HG03159 (cell line): ENCODE data around the gene OPN1SW.

ENCODE experiments used
- ATAC-seq: cut with Tn5 transposase; IDR thresholded peaks from one replicate; pipeline ENCODE4 v1.9.1; 2021; ENCODE audit warnings: mild to moderate bottlenecking, moderate library complexity; ENCODE audit not compliant: unreplicated experiment

The OPN1SW gene, protein sequence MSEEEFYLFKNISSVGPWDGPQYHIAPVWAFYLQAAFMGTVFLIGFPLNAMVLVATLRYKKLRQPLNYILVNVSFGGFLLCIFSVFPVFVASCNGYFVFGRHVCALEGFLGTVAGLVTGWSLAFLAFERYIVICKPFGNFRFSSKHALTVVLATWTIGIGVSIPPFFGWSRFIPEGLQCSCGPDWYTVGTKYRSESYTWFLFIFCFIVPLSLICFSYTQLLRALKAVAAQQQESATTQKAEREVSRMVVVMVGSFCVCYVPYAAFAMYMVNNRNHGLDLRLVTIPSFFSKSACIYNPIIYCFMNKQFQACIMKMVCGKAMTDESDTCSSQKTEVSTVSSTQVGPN

GRCh38 chr7:128775744-128776474 lies at the start of gene OPN1SW:
Gene OPN1SW (minus strand): TSS chr7:128775794. CDS start chr7:128775781, 13 bp downstream.
- ATAC-seq = no peak

GRCh38 chr7:128821724-128822123 lies 46.1 kb upstream of the OPN1SW start:
- ATAC-seq = no peak

GRCh38 chr7:128818694-128819093 lies 43.1 kb upstream of the OPN1SW start:
- no peak for ATAC-seq

DNA sequence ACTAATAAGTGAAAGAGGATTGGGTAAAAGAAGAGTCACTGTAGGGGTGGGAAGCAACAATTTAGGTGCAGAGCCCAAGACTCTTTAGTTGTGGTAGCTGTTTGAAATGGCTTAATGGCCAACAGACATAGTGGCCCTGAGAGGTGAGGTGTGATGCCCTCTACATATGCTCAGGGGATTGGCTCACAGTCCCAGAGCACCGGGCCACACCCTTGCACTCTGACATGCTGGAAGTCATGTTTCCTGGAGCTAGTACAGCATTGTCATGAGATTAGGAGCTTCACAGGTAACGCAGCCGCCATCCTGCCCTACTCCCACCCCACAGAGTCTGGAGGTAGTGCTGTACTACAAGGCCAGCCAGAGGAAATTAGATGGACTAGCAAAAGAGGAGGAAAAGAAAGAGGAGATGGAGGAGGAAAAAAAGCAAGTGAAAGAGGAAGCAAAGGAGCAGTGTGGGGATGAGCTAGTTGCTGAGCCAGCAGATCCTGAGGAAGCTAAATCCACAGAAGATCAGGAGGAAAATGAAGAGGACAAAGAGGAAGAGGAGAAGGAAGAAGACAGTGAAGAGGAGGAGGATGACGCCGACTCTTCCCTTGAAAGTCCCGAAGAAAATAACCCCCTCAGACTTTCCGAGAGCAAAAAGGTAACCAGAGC lies 39.8 kb upstream of the OPN1SW start:
- no peak for ATAC-seq

DNA sequence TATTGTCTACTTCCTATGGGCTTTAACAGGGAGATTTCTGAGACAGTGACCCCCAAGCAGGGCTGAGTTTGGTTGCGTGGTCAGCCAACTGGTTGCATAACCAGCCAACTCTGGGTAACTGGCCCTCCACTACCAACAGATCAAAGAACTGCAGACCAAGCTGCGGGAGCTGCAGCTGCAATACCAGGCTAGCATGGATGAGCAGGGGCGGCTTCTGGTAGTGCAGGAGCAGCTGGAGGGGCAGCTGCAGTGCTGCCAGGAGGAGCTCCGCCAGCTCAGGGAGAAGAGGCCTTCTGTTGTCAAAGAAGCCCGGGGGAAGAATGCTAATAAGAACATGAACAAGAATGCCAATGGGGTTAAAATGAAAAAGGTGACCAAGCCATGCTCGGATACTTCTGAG lies 38.9 kb upstream of the OPN1SW start:
- no peak for ATAC-seq

DNA sequence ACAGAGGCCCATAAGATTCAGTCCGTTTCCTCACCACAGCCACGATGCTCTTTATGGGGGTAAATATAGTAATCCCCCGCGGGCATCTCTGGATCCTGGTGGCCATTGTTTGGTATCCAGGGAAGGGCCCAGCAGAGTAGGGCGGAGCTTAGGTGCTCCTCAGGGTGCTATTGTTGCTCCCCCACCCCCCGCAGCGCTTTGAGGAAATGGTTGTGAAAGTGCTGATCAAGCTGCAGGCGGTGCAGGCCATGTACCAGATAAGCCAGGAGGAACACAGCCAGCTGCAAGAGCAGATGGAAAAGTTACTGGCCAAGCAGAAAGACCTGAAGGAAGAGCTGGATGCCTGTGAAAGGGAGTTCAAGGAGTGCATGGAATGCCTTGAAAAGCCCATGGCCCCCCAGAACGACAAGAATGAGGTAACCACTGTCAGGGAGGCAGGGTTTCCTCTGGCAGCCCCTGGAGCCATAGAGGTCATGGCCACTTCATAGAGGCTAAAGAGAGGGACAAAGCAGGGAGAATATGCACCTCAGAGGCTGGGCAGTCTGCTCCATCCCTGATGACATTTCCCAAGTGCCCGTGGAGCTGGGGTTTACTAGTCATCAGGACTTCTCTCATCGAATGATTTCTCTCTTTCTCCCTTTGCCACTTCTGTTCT lies 37.0 kb upstream of the OPN1SW start:
- no peak for ATAC-seq

DNA sequence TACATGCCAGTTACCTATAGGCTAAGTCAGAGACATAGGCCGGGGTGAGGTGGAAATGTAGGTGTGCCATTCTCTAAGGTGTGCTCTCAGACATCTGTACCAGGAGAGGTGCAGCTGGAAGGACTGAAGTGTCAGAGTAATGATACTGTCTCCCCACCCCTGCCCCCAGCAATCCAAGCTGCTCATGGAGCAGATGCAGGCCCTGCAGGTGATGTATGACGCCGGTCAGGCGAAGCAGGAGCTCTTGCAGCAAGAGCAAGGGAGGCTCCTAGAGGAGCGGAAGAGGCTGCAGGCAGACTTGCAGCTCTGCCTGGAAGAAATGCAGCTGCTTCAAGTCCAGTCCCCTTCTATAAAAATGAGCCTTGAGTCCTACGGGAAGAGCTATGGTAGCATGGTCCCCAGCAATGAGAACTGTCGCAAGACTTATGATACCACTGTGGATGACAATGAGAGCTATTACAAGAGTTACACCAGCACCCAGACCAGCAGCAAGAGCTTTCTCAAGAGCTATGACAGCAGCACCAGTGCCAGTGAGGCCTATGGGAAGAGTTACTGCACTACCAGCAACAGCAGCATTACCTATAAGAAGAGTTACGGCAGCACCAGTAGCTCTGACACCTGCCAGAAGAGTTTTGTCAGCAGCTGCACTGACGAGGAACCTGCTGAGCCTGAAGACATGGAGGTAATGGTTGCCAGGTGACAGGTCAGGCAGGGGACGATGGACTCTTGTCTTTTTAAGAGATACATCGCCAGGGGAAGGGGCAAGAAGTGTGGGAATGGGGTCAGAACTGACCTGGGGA lies 36.2 kb upstream of the OPN1SW start:
- ATAC-seq = no peak

DNA sequence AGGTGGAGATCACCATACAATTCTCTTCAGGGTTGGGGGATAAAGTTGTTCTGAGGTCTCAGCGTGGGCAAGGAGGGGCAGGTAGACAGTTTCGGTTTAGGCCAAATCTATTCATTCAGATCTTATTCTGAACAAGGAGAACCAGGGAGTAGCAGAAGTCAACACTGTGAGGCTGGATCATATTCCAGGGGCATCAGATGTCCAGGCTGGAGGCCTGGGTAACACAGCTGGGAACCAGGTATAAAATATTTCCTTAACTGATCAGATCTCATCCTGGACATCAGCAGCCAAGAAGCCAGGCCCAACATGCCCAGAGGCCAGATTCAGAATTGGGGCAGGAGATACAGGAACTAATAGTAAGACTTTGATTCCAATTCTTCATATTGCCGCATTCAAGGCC lies 35.4 kb upstream of the OPN1SW start:
- no peak for ATAC-seq

GRCh38 chr7:128810473-128810872 lies 34.9 kb upstream of the OPN1SW start:
- ATAC-seq = no peak

GRCh38 chr7:128809363-128809762 lies 33.8 kb upstream of the OPN1SW start:
- ATAC-seq = no peak

GRCh38 chr7:128807191-128807590 lies 31.6 kb upstream of the OPN1SW start:
- no peak for ATAC-seq

- no peak for ATAC-seq
These were observed 29.6 kb upstream of the OPN1SW start for GRCh38 chr7:128805225-128805624.

DNA sequence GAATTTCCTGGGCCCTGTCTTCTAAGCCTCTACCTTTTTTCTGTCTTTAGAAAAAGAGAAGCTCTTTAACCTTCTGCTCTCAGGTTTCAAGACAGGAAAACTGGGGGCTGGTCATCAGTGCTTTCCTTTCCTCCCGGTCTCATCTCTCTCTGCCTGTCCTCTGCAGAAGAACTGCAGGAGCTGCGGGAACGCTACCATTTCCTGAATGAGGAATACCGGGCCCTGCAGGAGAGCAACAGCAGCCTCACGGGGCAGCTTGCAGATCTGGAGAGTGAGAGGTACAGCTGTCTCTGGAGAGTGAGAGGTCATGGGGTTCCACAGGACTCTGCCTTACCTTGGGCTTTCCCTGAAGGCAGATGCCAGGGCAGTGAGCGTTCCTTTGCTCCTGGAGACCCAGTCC lies 28.9 kb upstream of the OPN1SW start:
- ATAC-seq = no peak

- no peak for ATAC-seq
These were observed 26.2 kb upstream of the OPN1SW start for GRCh38 chr7:128801667-128802418.

DNA sequence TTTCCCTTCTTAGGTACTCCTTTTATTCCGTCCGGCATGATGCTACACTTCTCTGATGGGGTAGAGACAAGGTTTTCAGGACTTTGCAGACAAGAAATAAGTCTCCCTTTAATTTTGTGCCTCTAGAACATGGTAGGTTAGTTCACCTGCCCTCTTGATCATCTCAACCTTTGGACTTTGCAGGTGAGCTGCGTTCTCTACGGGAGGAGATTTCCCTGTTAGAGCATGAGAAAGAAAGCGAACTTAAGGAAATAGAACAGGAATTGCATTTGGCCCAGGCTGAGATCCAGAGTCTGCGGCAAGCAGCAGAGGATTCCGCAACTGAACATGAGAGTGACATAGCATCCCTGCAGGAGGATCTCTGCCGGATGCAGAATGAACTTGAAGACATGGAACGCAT lies 25.4 kb upstream of the OPN1SW start:
- no peak for ATAC-seq

DNA sequence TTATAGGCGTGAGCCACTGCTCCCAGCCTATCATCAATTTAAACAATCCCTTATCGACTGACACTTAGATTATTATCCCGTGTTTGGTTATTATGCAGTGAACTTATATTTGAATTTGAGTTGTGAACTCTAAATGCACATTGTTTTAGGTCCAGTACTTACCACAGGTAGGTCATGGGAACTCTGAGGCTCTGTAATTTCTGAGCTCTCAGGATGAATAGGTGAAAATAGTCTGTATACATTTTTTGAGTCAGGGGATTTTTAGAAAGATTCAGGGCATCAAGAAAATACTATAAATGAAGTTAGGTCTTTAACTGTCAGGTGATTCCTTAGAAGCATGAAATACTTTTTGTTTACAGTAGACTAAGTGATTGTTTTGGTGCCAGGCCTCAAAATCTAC lies 25.0 kb upstream of the OPN1SW start:
- ATAC-seq = no peak

DNA sequence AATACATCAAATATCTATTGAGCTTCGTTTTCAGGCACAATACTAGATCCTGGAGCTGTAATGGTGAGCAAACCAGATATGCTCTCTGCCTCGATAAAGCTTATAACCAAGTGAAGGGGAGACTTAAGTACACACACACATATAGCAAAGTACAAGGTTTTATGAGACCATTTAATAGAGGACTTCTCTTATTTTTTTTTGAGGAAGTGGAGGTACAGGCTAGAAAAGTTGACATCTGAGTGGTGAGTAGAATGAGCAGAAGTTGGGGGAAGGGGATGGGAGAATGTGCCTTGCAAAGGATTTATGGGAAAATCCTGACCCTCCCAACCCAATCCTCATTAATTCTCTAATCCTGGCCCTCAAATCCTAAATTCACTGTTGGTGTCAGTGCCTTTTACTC lies 23.9 kb upstream of the OPN1SW start:
- ATAC-seq = no peak

DNA sequence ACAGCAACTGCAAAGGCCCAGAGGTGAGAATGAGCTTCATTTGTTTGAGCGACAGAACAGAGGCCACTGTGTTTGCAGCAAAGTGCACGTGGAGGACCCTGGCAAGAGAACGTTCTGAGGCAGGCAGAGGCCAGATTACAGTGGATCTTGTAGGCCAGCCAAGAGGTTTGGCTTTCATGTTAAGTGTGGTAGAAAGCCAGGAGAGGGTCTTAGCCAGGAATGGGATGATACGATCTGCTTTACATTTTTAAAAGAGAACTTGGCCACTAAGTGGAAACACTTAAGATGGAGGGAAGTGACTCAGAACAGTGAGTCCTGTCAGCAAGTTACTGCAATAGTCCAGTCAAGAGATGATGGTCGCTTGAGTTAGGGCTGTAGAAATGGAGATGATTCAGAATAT lies 20.7 kb upstream of the OPN1SW start:
- ATAC-seq = no peak

DNA sequence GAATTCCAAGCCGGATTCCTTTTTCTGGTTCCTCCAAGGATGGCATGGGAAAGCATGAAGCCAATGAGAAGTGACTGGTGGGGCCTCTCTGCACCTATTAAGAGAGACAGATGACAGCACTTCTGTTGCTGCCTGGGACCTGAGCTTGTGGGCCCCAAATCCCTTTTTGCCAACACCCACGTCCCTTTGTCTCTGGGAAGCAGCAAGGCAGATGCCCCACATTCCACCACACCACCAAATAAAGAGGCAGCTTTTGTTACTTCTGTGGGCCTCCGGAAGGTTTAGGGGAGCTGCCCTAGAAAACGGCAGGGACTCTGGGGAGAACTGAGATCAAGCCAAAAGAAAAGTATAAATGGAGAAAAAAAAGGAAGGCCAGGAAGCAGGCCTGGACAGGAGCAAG lies 19.5 kb upstream of the OPN1SW start:
- ATAC-seq = no peak

- no peak for ATAC-seq
These were observed 18.8 kb upstream of the OPN1SW start for GRCh38 chr7:128794436-128794835.
